ENCODE measurements around the gene CST8. TPM values are rescaled to one million over a fixed set of nuclear protein-coding genes. Genes with fewer than 3 reads are reported as not detected.

CST8 gene
- total RNA-seq, 6 experiments from 2014 or later: not detected

DNA sequence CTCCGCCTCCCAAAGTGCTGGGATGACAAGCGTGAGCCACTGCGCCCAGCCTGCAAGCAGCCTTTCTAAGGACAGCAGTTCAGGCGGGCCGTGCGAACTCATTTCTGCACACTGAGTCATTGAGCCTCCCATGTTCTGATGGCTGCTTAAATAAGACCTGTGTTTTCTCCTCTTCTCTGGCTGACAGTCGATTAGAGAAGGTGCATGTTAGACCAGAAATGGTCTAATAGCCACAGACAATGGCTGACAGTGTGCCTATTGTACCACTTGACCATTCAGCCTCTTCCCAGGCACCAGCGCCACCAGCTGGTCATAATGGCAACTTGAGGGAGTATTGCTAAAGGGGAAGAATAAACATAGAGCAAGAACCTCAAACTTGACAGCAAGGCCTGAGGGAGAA lies 44.4 kb upstream of the CST8 start:
- Mint-ChIP-seq H3K4me3 (no peak overlapping the region), H3K27me3 (ENCODE audit: insufficient read depth) (peaks cover 6% of the 10 kb centered on the region), H3K27ac (peak overlapping the region; percentile 52; the same call in 1 of the 2 replicates), H3K4me1 (ENCODE audit: low read depth) (peaks cover 32% of the 10 kb centered on the region), H3K9me3 (no peaks in the 10 kb centered on the region), H3K36me3 (ENCODE audit: low read depth) (no peaks in the 10 kb centered on the region)
- TF ChIP-seq, protein P1, sequence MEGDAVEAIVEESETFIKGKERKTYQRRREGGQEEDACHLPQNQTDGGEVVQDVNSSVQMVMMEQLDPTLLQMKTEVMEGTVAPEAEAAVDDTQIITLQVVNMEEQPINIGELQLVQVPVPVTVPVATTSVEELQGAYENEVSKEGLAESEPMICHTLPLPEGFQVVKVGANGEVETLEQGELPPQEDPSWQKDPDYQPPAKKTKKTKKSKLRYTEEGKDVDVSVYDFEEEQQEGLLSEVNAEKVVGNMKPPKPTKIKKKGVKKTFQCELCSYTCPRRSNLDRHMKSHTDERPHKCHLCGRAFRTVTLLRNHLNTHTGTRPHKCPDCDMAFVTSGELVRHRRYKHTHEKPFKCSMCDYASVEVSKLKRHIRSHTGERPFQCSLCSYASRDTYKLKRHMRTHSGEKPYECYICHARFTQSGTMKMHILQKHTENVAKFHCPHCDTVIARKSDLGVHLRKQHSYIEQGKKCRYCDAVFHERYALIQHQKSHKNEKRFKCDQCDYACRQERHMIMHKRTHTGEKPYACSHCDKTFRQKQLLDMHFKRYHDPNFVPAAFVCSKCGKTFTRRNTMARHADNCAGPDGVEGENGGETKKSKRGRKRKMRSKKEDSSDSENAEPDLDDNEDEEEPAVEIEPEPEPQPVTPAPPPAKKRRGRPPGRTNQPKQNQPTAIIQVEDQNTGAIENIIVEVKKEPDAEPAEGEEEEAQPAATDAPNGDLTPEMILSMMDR (IDR thresholded peaks at IDR 0.05): peak; percentile 74
- peak; percentile 30 for DNase-seq

DNA sequence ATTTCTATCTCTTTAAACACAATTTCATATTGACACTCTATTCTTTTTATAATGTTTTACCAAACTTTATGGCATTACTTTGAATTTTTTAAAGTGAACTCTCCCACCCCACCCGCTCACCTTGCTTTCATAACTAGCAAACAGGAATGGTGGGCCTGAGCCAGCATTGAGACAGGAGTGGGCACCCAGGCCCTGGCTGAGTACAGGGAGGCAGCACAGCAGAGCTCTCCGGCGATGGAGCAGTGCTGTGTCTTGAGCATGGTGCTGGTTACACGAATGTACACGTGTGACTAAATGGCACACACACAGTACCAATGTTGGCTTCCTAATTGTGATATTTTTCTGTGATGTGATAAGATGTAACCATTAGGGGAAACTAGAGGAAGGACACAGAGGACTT lies 42.8 kb upstream of the CST8 start:
- no peak overlapping the region for H3K4me3 Mint-ChIP-seq
- H3K9me3 Mint-ChIP-seq: no peaks in the 10 kb centered on the region
- H3K4me1 Mint-ChIP-seq (ENCODE audit: low read depth): peaks cover 26% of the 10 kb centered on the region
- DNase-seq: no peak
- TF ChIP-seq, protein P1 (IDR thresholded peaks at IDR 0.05): no peak
- H3K36me3 Mint-ChIP-seq (ENCODE audit: low read depth): no peaks in the 10 kb centered on the region
- H3K27me3 Mint-ChIP-seq (ENCODE audit: insufficient read depth): peaks cover 20% of the 10 kb centered on the region
- H3K27ac Mint-ChIP-seq: no peak overlapping the region

- Mint-ChIP-seq H3K27ac (no peak overlapping the region), H3K4me1 (ENCODE audit: low read depth) (peaks cover 26% of the 10 kb centered on the region), H3K4me3 (no peak overlapping the region), H3K27me3 (ENCODE audit: insufficient read depth) (peaks cover 20% of the 10 kb centered on the region), H3K36me3 (ENCODE audit: low read depth) (no peaks in the 10 kb centered on the region), H3K9me3 (no peaks in the 10 kb centered on the region)
- no peak for DNase-seq
- TF ChIP-seq, protein P1 (IDR thresholded peaks at IDR 0.05): no peak
Observed at GRCh38 chr20:23449421-23449820, 41.5 kb upstream of the CST8 start.

DNA sequence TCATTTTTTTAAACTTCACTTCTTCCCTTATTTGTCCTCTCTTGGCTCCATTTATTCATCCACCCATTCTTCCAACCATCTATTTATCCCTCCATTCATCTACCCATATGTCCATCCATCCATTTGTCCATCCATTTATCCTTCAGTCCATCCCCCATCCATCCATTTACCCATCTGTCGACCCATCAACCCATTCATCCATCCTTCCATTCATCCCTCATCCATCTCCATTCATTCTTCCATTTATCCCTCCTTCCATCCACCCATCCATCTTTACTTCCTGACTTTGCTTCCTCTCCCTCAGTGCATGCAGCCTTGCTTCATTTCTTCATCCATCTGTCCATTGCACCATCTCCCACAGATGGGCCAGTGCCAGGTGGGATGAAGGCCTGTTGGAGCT lies 40.0 kb upstream of the CST8 start:
- no peaks in the 10 kb centered on the region for H3K9me3 Mint-ChIP-seq
- H3K27me3 Mint-ChIP-seq (ENCODE audit: insufficient read depth): peaks cover 17% of the 10 kb centered on the region
- no peaks in the 10 kb centered on the region for H3K36me3 Mint-ChIP-seq (ENCODE audit: low read depth)
- TF ChIP-seq, protein P1 (IDR thresholded peaks at IDR 0.05): no peak
- peaks cover 12% of the 10 kb centered on the region for H3K4me1 Mint-ChIP-seq (ENCODE audit: low read depth)
- no peak for DNase-seq
- H3K27ac Mint-ChIP-seq: no peak overlapping the region
- H3K4me3 Mint-ChIP-seq: no peak overlapping the region

DNA sequence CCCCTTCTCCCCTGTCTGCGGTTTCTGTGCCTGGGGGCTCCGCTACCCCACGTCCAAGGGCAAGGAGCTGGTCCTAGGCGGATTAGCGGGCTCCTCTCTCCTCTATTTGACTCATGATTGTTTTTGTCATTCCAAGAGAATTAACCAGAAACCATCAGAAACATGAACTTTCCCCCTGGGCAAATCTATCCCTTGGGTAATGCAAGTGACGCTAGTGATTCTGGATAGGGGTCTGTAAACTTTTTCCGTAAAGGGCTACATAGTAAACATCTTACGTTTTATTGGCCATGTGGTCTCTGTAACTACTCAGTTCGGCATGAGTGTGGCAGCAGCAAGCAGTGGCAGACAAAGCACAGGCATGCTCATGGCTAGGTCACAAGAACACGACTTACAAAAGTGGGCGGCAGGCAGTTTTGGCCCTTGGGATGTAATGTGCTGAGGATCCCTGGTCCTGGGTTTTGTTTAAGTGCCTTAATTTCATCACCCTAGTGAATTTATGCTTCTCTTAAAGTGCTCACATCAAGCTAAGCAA lies 38.9 kb upstream of the CST8 start:
- H3K36me3 Mint-ChIP-seq (ENCODE audit: low read depth): no peaks in the 10 kb centered on the region
- H3K4me1 Mint-ChIP-seq (ENCODE audit: low read depth): peaks cover under 1% of the 10 kb centered on the region; the same call in 1 of the 2 replicates
- TF ChIP-seq, protein P1 (IDR thresholded peaks at IDR 0.05): no peak
- H3K27ac Mint-ChIP-seq: no peak overlapping the region
- H3K9me3 Mint-ChIP-seq: no peaks in the 10 kb centered on the region
- H3K27me3 Mint-ChIP-seq (ENCODE audit: insufficient read depth): peaks cover 21% of the 10 kb centered on the region
- DNase-seq: no peak
- H3K4me3 Mint-ChIP-seq: no peak overlapping the region

GRCh38 chr20:23452776-23453175 lies 38.1 kb upstream of the CST8 start, which contains the start of gene CST11:
TSS of gene CST11 (minus strand) at chr20:23452876. CDS start at chr20:23452811, 65 bp downstream.
- no peak within 1 kb of the TSS for H3K4me3 Mint-ChIP-seq

More at GRCh38 chr20:23452776-23453175, 38.1 kb upstream of the CST8 start, which contains the start of gene CST11:
- H3K27ac Mint-ChIP-seq: no peak within 1 kb of the TSS
- no peaks in the 10 kb centered on the region for H3K36me3 Mint-ChIP-seq (ENCODE audit: low read depth)
- TF ChIP-seq, protein P1 (IDR thresholded peaks at IDR 0.05): no peak
- H3K4me1 Mint-ChIP-seq (ENCODE audit: low read depth): no peaks in the 10 kb centered on the region
- no peaks in the 10 kb centered on the region for H3K9me3 Mint-ChIP-seq
- peaks cover 26% of the 10 kb centered on the region for H3K27me3 Mint-ChIP-seq (ENCODE audit: insufficient read depth)
- DNase-seq: no peak
